ENCODE data around the gene COQ4.
A peak's percentile ranks its signal among the peaks of the same experiment; 100 is the strongest.

COQ4 gene

DNA sequence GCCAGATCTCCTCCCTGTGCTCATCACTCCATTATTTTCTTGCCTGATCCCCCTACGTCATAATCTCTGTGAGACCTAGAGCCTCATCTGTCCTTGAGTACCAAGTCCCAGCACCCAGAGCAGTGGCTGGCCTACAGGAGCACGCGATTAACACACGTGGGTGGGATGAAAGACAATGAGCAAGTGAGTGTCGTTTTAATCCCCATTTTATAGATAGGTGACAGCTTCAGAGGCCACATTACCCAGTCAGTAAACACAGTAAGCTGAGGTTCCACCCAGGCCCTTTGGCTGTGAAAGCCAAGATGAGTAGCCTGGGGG lies 17.7 kb upstream of the COQ4 start:
- H3K4me3 ChIP-seq (replicated peaks; ENCODE audit: low read depth, low read length): no peak overlapping the region
- DNase-seq (ENCODE audit: extremely low read depth, low read depth): no peak
- TF ChIP-seq, protein P1, sequence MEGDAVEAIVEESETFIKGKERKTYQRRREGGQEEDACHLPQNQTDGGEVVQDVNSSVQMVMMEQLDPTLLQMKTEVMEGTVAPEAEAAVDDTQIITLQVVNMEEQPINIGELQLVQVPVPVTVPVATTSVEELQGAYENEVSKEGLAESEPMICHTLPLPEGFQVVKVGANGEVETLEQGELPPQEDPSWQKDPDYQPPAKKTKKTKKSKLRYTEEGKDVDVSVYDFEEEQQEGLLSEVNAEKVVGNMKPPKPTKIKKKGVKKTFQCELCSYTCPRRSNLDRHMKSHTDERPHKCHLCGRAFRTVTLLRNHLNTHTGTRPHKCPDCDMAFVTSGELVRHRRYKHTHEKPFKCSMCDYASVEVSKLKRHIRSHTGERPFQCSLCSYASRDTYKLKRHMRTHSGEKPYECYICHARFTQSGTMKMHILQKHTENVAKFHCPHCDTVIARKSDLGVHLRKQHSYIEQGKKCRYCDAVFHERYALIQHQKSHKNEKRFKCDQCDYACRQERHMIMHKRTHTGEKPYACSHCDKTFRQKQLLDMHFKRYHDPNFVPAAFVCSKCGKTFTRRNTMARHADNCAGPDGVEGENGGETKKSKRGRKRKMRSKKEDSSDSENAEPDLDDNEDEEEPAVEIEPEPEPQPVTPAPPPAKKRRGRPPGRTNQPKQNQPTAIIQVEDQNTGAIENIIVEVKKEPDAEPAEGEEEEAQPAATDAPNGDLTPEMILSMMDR (IDR thresholded peaks at IDR 0.05; ENCODE audit: low read depth, low read length, missing control alignments): no peak

DNA sequence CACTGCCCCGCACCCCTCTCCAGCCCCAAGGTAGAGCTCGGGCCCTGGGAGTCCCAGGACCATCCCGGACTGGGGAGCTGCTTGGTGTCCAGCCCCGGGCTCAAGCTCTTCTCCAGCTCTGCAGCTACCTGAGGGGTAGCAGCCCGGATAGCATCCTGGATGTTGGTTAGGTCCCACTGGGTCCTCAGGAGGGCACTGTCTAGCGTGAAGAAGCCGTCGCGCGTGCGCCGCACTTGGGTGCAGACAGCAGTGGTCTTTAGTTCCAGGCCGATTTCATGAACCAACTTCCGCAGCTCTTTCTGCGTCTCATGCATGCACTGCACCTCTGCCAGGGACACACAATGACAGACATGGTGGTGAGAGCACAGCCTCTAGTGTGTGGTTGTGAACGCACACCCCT lies 13.1 kb upstream of the COQ4 start:
- TF ChIP-seq, protein P1 (IDR thresholded peaks at IDR 0.05; ENCODE audit: low read depth, low read length, missing control alignments): no peak
- H3K4me3 ChIP-seq (replicated peaks; ENCODE audit: low read depth, low read length): no peak overlapping the region
- no peak for DNase-seq (ENCODE audit: extremely low read depth, low read depth)

DNA sequence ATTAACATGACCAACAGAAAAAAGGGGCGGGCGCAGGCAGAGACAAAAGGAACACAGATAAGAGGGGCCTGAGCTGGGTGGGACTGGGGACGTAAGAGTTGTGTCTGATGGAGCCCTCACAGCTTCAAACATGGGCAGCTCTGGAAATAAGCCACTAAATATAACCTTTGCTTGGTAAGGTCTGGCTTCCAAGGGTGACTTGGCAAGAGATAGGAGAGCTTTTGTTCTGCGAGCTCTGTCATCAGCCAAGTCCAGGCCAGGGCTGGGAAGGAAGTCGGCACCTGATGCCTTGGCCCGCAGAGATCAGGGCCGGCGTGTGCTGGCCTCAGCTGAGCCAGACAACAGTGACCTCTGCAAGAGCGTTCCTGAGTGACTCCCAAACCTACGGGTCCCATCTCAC lies 12.2 kb upstream of the COQ4 start:
- no peak for DNase-seq (ENCODE audit: extremely low read depth, low read depth)
- TF ChIP-seq, protein P1 (IDR thresholded peaks at IDR 0.05; ENCODE audit: low read depth, low read length, missing control alignments): no peak
- H3K4me3 ChIP-seq (replicated peaks; ENCODE audit: low read depth, low read length): no peak overlapping the region

DNA sequence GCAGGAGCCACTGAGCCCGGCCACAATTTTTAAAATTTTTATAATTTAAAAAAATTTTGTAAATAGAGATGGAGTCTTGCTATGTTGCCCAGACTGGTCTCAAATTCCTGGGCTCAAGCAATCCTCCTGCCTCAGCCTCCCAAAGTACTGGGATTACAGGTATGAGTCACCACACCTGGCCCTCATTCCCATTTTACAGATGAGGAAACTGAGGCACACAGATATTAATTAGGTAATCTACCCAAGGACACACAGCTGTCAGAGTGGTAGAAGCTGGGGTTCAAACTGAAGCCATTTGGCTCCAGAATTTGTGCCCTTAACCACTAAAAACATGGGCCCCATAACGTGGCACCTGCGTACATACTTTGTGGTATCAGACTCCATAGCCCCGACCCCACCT lies 7.9 kb upstream of the COQ4 start:
- TF ChIP-seq, protein P1 (IDR thresholded peaks at IDR 0.05; ENCODE audit: low read depth, low read length, missing control alignments): no peak
- no peak for DNase-seq (ENCODE audit: extremely low read depth, low read depth)
- H3K4me3 ChIP-seq (replicated peaks; ENCODE audit: low read depth, low read length): no peak overlapping the region

DNA sequence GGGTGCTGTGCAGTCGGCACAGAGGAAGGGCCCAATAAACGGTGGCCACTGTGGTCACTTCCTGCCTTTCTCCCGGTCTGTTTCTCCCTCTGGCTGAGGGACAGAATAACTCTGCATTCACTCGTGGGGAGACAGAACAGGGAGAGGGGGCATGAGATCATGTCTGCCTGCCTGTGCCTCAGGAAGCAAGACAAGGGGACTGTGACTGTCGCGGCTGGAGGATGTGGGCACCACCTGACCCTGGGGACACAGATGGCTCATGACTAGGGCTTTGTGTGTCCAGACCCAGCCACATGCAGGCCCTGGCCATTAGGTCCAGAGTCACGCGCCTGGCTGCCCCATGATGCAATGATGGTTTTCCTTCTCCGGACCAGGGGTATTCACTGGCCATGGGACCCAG lies 6.2 kb upstream of the COQ4 start:
- H3K4me3 ChIP-seq (replicated peaks; ENCODE audit: low read depth, low read length): no peak overlapping the region
- no peak for DNase-seq (ENCODE audit: extremely low read depth, low read depth)
- TF ChIP-seq, protein P1 (IDR thresholded peaks at IDR 0.05; ENCODE audit: low read depth, low read length, missing control alignments): no peak

DNA sequence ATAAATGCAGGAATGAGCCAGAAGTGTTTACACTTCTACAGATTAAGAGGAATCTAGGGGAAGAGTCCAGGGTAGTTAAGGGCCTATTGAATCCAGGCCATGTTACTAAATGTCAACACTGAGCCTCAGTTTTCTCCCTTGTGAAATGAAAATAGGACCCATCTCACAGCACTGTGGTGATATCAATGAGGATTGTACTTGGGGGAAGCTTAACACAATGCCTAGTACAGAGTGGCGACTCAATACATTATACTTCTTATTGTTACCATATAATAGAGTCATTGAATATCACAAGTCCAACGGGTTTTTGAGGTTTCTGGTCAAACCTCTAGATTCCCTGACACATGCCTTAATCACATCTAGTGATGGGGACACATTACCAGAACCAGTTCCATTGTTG lies 5.0 kb upstream of the COQ4 start:
- TF ChIP-seq, protein P1 (IDR thresholded peaks at IDR 0.05; ENCODE audit: low read depth, low read length, missing control alignments): no peak
- DNase-seq (ENCODE audit: extremely low read depth, low read depth): no peak
- H3K4me3 ChIP-seq (replicated peaks; ENCODE audit: low read depth, low read length): no peak overlapping the region

DNA sequence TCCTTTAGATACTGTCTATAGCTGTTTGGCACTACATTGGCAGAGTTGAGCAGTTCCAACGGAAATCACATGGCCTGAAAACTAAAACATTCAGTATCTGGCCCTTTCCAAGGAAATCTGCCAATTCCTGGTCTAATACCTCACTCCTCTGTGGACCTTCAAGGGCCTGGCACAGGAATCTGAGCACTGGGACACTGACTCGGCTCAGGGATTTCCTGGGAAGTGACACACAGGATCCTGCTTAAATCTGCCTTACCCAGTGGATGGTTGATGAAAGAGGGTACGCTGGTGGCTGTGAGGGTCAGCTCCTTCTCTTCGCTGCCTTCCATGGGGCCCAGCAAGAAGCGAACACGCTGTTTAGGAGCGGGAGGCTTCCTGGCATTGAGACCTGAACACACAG lies 1.3 kb upstream of the COQ4 start:
- TF ChIP-seq, protein P1 (IDR thresholded peaks at IDR 0.05; ENCODE audit: low read depth, low read length, missing control alignments): no peak
- no peak for DNase-seq (ENCODE audit: extremely low read depth, low read depth)
- peak overlapping the region; percentile 97 for H3K4me3 ChIP-seq (replicated peaks; ENCODE audit: low read depth, low read length)

Measured in HFF-Myc (cell line).